NCI-H2107 treated with DMSO at 0.1 percent for 48 hours (cell line): ENCODE results near the gene TBC1D22A.
"Not testable (repeated sequence)": the region's sequence is repeated elsewhere in the genome, so short reads cannot be mapped to it uniquely, and the experiment has no call there.

Experiments used
- DNase-seq: peaks from one replicate; lab custom pipeline; 2025; ENCODE audit not compliant: unreplicated experiment; lab: John Stamatoyannopoulos, UW

Gene TBC1D22A

DNA sequence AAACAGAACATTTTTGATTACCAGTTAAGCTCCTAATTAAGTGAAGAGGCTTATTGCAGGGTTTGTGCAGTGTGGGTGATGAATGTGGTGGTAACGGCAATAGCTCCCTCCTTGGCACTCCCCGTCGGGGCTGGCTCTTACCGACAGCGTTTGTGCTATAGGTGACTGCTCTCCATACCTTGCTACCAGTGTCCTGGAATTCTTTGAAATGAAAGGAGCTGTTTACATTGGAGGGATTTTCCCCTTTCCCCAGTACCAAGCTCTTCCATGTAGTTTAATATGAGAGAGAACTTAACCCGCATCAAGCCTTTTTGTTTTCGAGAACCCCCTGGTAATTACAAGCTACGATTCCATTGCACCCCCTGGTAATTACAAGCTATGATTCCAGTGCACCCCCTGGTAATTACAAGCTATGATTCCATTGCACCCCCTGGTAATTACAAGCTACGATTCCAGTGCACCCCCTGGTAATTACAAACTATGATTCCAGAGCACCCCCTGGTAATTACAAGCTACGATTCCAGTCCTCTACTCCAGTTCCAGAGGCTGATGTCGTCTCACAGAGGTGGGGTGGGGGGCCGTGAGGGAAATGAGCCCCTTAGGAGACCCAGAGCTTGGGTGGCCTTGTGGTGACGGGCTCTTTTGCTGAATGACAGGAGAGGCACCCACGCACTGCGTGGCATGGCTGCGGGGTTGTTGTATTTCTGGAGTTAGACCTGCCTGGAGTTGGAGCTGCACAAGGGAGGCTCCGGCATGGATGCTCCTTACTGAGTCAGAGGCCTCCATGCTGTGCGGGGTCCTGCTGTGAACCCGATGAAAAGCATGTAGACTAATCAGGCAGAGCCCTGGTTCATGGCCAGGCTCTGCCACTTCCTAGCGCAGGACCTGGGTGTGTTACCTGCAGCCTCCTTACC lies 205.3 kb downstream of the TBC1D22A start:
- DNase-seq: no peak

GRCh38 chr22:46968359-46968740 lies 205.9 kb downstream of the TBC1D22A start:
- DNase-seq: no peak

DNA sequence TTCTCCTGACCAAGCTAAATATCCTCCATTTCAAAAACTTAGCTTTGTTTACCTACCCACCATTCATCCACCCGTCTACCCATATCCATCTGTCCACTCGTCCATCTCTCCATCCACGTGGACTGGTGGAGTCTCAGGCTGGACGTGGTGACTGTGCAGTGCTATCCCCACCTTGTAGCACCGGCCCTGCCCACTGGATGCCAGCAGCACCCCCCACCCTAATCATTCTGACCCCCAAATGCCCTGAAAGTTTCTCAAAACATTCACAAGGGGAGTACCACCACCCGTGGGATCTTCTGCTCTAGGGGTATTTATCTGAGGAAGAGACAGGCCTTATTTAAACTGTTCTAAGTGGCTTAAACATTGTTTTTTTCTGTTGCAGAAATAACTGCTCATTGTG lies 206.4 kb downstream of the TBC1D22A start:
- no peak for DNase-seq

GRCh38 chr22:46969491-46969890 lies 207.0 kb downstream of the TBC1D22A start:
- DNase-seq: no peak

DNA sequence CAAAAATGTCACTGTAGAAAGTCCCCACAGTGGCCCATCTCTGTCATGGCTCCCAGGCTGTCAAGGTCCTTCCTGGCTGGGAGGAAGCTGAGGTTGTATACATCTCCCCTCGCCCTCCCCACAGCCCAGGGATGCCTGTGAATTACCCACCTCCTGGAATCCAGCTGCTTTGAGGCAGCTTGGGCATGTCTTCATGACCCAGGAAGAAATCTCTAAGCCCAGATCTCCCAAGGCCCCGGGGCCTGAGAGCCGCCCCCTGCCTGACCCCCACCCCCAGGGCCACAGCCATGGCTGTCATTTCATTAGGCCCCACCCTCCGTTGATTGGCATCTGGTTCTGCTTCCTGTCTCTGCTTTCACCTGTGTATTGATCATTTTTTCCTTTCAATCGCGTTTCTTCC lies 207.5 kb downstream of the TBC1D22A start:
- DNase-seq: no peak

DNA sequence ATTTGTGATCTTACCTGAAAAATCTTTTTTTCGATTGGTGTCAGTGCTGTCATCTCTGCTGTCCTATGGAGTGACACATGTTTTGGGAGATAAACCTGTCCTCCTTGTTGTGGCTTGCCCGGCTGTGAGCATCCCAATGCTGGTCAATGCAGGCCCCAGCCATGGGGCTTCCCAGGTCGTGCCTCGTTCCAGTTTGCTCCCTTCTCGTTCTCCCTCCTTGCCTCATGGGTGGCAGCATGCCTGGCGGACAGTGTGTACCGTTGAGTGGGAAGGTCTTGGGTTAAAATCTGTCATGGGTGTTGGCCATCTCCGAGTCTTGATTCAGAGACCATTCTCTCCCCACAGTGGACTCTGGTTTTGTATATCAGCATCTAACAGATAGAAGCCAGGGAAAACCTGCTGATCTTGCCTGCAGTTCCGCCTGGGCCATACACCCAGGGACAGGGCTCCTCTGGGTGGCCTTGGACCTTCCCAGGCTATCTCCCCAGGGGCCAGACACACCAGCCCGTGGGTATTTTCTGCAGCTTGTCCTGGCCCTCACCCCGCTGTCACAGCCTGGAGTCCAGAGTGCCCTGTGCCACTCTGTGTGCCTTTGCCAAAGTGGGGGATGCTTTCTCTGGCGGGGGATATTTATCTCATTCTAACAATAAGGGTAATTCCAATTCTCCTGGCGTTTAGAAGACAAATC lies 208.1 kb downstream of the TBC1D22A start:
- no peak for DNase-seq

DNA sequence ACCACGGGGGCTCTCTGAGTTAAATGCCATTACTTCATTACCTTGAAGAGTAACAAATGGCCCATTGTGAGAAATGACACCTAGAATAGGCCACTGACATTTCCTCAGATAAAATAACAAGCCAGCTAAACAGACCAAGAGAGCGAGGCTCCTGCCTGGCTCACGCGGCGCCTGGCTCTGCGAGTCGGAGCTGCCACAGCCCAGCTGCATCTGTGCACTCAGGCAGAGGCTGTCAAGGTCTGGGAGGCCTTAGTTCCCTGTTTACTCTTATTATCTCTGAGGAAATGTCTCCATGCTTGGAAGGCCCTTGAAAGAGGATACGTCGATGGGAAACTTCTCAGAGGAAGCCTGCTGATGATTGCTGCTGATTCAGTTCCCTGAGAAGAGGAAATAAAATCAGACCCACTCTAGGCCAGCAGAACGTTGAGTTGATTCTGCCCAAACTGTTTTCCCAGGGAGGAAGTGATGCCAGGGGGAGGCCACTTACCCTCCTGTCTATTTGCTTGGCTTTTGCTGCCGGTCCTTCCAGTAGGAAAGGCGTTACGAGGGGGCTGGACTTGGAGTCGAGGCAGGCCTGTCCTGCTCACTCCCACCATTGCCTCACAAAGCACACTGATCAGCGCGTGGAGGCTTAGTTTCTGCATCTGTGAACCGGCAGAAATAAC lies 208.8 kb downstream of the TBC1D22A start:
- no peak for DNase-seq

DNA sequence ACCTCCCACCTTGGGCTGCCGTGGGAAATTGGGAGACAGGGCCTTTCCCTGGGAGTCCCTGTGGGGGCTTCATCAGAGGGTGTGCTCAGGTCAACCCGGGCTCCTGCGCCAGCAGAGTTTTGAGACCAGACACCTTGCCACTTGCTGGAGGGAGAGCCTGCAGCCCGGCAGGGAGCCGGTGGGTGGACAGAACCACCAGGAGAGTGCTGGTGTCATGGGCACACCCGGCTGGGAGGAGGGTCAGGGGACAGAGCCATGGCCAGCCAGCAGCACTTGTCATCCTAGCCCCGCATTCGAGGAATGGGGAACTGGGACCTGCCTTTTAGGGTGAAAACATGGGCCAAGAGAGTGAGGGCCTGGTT lies 209.3 kb downstream of the TBC1D22A start:
- no peak for DNase-seq

DNA sequence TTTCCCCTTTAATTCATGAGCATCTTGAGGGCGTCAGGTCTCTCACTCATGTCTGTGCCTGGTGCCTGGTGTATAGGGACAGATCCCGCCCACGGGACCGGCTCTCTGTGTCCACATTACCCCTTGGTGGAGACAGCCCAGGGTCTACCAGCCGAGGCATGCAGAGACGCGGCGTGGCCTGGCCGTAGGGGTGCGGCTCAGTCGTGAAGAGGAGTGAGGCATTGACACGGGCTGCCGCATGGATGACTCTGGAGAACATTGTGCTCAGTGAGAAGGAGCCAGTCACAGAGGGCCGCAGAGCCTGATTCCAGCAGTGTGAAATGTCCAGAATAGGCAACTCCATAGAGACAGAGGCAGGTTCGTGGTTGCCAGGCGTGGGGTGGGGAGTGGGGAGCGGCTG lies 209.8 kb downstream of the TBC1D22A start:
- no peak for DNase-seq

- DNase-seq: no peak
These were observed 210.7 kb downstream of the TBC1D22A start for GRCh38 chr22:46972901-46973831.

- DNase-seq: no peak
These were observed 211.6 kb downstream of the TBC1D22A start for GRCh38 chr22:46974077-46974476.

DNA sequence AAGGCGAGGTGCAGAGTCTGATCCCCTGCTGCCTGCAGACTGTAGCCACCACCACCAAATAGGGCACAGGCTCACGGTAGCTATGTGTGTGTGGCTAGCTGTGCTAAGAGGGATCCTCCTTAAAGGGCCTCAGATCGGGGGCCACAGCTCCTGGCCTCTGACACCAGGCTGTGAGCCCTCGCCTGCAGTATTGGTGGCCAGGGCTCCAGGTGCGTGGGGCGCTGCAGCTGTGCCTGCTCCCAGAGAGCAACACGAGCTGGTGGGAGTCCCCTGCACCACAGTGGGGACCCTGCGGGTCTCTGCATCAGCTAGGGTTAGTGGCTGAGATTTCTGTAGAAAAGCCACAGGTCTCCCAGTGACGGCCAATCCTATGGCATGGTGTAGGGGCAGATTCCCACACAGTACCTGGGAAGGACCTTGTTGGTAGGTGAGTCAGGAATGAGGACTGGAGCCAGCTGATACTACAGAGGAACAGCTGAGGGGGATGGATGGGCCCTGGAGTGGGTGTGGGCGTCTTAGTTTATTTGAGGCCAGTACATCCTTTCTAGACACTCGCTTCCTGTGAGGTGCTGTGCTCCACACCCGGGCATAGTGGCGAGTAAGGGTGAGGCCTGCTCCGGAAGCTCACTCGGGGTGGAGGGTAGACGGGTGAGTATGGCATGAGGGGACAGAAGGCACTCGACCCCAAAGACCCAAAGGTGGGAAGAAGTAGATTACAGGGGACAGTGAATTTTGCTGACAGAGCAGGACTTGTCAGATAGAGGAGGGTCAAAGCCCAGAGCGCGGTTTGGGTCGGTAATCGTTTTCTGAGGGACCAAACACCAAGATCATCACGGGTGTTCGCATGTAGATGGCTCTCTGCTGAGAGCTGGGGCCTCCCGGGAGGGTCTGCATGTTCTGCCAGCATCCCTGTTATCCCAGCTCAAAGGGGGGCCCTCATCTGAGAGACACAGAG lies 212.5 kb downstream of the TBC1D22A start:
- DNase-seq: no peak

- DNase-seq: no peak
These were observed 213.7 kb downstream of the TBC1D22A start for GRCh38 chr22:46976143-46976542.

- no peak for DNase-seq
These were observed 214.1 kb downstream of the TBC1D22A start for GRCh38 chr22:46976598-46976997.

- no peak for DNase-seq
These were observed 215.3 kb downstream of the TBC1D22A start for GRCh38 chr22:46977656-46978343.

DNA sequence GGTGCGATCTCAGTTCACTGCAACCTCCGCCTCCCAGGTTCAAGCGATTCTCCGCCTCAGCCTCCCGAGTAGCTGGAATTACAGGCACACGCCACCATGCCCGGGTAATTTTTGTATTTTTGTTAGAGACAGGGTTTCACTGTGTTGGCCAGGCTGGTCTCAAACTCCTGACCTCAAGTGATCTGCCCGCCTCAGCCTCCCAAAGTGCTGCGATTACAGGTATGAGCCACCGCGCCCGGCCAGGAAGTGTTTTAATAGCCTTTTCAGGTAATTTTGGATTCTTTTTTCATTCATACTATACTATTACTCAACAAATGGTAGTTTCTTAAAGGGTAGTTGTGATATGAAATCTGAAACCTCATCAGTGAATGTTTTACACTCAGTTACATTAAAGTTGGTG lies 216.2 kb downstream of the TBC1D22A start:
- DNase-seq: not testable (repeated sequence)

DNA sequence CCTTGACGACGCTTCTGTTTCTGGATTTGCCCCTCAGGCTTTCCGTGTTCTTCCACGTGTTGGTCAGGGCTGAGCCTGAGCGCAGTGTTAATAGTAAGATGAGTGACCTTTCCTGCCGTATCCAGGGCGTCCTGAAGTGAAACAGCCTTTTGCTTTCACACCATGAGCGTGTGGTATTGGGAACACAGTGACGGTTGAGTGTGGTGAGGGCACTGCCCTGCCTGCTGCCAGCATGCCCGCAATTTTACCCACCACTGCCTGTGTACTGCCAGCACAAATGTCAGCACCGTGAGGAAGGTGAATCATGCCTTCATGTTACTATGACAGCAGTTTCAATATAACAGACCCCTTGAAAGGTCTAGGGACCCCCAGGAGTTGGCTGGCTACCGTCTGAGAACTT lies 217.1 kb downstream of the TBC1D22A start:
- DNase-seq: no peak

- no peak for DNase-seq
These were observed 217.9 kb downstream of the TBC1D22A start for GRCh38 chr22:46980392-46980791.

- DNase-seq: no peak
These were observed 220.2 kb downstream of the TBC1D22A start for GRCh38 chr22:46982635-46983034.
